NCI-H2196 treated with DMSO at 0.1 percent for 48 hours (cell line): Measurements from ENCODE around the gene EYS.

Experiments
- DNase-seq: peaks from one replicate; lab custom pipeline; 2025; ENCODE audit not compliant: unreplicated experiment; lab: John Stamatoyannopoulos, UW

EYS gene

DNA sequence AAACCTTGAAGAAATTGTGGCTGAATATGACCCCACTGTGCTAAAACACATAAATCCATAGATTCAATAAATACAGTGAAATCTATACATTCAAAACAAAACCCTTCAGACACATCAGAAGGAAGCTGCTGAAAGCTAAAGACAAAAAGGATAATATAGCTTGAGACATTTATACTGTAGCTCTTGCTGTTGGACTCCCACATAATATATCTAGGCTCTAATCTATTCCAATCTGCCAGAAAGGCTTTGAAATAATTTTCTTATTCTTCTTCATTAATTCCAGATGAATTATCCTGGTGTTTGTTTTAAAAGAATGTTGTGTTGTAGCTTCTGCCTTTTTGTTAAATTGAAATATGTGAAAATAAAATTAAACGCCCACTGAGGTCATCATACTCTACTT is 454.0 kb downstream of the EYS start:
- no peak for DNase-seq

DNA sequence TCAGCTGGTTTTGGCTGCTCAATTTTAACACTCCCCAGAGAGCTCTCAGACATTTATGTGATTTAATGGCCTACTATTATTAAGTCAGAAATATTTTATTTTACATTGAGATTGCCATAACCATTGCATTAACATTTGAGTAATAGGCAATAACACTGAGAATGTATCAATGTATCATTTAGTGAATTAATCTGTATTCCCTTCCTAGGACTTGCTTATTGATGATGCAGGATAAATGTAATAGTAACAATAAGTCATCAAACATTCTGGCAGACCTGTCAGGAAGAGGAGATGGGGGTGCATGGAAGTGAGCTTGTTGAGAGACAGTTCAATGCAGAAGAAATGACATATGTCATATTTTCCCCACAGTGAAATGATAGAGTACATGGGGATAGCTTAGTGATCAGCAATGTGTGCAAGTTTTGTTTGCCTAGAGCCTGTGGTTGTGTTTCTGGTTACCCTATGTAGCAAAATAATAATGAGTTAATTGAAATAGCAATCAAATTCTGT is 458.9 kb downstream of the EYS start:
- DNase-seq: no peak

GRCh38 chr6:65231616-65232015 is 475.4 kb downstream of the EYS start:
- no peak for DNase-seq

DNA sequence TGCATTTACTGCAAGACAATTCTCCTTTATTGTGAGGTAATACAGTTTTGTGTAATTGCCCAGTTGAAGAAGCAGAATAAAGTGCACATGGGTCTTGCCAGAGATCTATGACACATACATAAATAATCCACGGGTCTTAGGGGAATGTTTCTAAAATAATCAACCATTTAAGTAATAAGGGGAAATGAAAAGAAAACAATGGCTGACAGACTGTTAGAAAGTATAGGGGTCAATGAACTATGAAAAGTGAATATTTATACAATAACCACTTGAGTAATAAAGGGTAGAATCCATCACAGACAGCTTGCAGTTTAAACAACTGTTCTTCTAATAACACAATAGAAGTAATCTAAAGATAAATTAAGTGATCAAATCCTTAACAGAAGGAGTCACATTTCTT is 477.2 kb downstream of the EYS start:
- no peak for DNase-seq

GRCh38 chr6:65221153-65221552 is 485.9 kb downstream of the EYS start:
- DNase-seq: no peak

GRCh38 chr6:65202738-65203137 is 504.3 kb downstream of the EYS start:
- DNase-seq: no peak

DNA sequence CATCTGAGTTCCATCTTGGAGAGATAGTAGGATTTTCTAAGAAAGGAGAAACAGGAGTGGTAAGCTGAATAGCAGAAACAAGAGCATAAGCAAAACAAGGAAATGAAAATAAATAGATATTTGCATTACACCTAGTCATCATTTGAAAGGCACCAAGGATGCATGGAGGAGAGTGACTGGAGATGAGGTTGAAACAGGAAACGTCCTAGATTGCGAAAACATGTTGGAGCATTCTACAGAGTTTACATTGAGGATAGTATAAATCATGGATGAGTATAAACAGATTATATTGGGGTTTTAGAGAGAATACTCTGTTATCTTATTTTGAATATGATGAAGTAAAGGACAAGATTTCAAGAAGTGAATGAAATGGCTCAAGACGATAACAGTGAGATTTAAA is 507.3 kb downstream of the EYS start:
- no peak for DNase-seq

DNA sequence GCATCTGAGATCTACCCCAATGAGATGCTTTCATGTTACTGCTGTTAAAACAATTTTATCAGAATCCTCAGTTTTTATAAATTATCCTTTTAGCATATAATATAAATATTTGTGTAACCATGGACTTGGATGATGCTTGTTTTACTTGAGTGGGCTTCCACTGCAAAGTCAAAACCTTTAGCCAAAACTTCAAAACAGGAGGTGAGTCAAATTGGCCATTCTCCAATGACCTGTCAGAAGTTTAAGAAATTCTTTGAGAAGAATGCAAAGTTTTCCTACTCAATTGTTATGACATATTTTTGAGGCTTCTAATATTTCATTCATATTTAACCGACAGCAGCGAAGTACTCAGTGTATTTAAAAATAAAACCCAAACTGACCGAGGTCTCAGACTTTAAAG is 507.9 kb downstream of the EYS start:
- no peak for DNase-seq

DNA sequence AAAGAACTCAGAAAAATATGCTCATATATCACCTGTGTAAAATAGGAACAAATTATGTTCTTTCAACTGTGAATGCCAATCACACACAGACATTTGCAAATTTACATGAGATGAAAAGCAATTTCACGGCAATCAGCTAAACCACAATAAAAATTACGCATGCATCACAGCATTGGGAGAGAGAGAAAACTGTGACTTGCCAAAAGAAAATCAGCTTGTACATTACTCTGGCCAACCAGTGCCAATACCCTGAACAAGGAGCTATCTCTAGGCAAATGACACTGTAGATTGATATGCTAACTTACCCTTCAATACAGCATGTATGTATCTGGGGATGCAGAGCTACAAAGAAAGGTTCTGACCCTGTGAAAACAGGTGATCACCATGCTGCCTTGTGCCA is 515.6 kb downstream of the EYS start:
- DNase-seq: no peak

GRCh38 chr6:65189236-65189881 is 517.7 kb downstream of the EYS start:
- no peak for DNase-seq

DNA sequence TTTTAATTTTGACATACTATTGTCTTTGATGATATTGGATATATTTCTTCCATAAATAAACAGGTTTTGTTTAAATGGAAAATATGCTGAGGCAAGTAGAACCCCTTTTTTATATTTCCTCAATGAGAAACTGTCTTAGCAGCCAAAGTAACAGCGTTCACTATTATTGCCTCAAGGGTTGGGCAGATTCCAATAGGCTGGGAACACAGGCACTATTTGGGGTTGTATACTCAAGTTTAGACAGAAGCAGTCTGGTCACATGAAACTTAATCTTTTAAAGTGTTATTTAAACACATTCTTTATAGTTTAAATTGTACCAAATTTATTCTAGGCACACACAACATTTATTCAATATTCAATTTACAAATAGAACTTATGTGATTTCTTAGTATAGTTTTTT is 520.2 kb downstream of the EYS start:
- no peak for DNase-seq

DNA sequence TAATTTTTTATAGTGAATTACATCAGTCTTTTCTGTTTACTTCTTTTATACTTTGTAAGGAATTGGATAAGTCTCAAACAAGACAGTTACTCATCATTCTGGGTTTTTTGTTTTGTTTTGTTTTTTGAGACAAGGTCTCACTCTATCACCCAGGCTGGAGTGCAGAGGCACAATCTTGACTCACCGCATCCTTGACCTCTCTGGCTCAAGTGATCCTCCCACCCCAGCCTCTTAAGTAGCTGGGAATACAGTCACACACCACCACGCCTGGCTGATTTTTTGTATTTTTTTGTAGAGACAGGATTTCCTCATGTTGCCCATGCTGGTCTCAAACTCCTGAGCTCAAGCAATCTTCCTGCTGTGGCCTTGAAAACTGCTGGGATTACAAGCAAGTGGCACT is 524.3 kb downstream of the EYS start:
- no peak for DNase-seq

DNA sequence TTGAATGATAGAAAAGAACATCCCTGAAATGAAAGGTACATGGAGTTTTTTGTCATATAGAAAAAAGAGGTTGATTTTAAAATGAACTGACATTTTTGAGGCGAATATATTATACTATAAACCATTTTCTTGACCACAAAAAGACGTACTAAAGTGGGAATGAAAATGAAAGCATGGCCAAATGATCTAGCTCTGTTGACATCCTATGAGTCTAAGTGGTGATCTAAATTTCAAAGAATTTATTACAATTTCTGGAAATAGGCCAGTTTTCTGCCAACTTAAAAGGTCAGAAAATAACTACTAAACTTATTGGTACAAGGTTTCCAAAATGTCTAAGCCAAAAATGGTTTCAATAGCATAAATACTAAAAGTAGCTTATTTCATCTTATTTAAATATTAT is 536.8 kb downstream of the EYS start:
- DNase-seq: no peak

DNA sequence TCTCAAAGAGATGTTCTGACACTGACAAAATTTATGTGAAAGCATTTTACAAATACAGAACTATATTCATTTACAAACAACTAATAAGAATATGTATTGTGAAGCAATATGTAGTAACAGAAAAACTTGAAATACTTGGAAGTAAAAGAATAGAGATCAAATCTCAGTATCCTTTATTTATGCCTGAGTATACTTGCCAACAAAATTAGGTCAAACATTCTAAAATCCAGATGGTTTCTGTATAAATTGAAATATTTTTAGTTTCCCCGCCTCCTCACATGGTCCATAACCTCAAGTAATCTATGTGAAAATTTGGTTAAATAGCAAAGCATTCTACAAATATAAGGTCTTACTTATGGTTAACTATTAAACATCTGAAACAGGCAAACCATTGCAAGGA is 545.4 kb downstream of the EYS start:
- no peak for DNase-seq

- DNase-seq: no peak
Measured at GRCh38 chr6:65157025-65157424, 550.0 kb downstream of the EYS start.

DNA sequence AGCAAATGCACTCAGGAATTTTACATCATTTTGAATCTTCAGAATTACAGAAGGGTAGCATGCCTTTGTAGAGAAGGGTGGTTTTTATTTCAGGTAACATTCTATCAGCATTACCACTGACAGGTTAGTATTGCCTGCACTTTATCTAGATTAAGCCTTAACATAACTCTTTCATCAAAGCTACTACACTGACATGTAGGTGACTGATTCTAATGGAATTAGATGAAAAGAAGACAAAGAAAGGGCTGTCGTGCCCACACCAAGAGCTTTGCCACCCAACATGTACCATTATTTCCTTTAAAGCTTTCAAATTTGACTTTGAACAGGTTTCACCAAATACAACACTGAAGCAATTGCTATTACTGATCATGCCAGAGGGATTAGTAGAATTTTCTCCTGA is 551.9 kb downstream of the EYS start:
- no peak for DNase-seq

DNA sequence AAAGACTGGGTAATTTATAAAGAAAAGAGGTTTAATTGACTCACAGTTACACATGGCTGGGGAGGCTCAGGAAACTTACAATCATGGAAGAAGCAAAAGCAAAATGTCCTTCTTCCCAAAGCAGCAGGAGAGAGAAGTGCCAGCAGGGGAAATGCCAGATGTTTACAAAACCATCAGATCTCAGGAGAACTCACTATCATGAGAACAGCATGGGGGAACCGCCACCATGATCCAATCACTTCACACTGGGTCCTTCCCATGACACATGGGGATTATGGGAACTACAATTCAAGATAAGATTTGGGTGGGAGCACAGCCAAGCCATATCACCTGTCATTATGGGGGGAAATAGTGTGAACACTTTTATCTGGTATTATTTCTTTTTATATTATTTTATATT is 557.2 kb downstream of the EYS start:
- no peak for DNase-seq

DNA sequence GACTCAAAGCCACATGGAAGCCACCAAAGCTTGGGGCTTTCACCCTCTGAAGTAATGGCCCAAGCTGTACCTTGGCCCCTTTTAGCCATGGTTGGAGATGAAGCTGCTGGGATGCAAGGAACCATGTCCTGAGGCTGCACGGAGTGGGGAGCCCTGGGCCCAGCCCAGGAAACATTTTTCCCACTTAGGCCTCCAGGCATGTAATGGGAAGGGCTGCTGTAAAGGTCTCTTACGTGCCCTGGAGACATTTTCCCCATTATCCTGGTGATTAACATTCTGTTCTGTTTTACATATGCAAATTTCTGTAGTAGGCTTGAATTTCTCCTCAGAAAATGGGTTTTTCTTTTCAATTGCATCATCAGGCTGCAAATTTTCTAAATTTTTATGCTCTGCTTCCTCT is 558.2 kb downstream of the EYS start:
- no peak for DNase-seq

- DNase-seq: no peak
Measured at GRCh38 chr6:65135567-65135966, 571.5 kb downstream of the EYS start.

DNA sequence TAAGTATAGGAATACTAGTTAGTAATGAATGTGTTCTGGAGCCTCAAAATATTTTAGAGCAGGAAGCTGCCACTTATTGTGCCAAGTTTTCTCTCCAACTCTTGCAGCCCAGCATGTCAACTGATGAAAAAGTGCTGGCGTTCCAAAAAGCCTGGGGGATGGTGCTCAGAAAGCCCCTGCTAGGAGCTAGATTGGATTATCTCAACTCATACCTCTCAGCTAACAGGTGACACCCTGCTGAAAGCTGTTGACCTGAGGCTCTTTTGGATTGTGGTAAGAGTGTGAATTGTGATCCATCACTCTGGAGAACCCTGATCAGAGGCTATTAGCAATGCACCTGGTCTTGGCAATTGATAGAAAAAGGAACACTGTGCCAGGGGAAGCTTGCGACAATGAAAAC is 580.4 kb downstream of the EYS start:
- DNase-seq: no peak

GRCh38 chr6:65123521-65123920 is 583.5 kb downstream of the EYS start:
- no peak for DNase-seq

DNA sequence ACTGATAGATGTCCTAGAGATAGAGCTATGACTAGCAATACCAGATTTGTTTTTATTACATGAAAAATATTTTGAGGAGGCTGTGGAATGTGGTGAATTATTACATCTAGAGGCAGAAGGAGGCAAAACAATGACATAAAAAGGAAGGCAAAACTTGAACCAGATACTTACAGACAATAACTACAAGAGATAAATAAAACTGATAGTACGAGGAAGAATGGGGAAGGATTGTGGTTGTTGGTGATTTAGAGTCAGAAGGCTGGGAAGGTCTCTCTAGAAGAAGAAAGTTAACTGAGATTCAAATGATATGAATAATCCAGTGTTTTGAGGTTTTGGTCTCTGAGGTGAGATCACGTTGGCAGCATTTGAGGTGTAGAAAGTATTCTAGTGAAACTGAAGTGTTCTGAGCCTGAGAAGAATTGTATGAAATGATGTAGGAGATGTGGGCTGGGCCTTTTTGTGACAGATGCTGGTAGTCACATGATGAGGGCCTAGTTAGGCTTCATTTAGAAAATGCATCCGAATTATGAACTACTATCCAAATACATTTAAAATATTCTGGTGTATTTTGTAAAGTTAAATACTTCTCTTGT is 589.1 kb downstream of the EYS start:
- no peak for DNase-seq

- no peak for DNase-seq
Measured at GRCh38 chr6:65116326-65116725, 590.7 kb downstream of the EYS start.
